GM19043 (cell line): ENCODE measurements around the gene TNRC6C.

Experiments used
- ATAC-seq: cut with Tn5 transposase; IDR thresholded peaks from one replicate; pipeline ENCODE4 v1.9.1; 2021; ENCODE audit warnings: low read depth; ENCODE audit not compliant: unreplicated experiment

Gene TNRC6C

GRCh38 chr17:78006338-78006737 lies 47.8 kb downstream of the TNRC6C start:
- no peak for ATAC-seq

- ATAC-seq, result no peak
These were observed 49.1 kb downstream of the TNRC6C start for GRCh38 chr17:78007647-78008046.

- no peak for ATAC-seq
These were observed 52.3 kb downstream of the TNRC6C start for GRCh38 chr17:78010759-78011158.

- no peak for ATAC-seq
These were observed 53.9 kb downstream of the TNRC6C start for GRCh38 chr17:78012428-78012827.

- ATAC-seq, result no peak
These were observed 55.4 kb downstream of the TNRC6C start for GRCh38 chr17:78013683-78014467.

GRCh38 chr17:78014646-78015045 lies 56.1 kb downstream of the TNRC6C start:
- no peak for ATAC-seq

GRCh38 chr17:78016852-78017251 lies 58.3 kb downstream of the TNRC6C start:
- no peak for ATAC-seq

GRCh38 chr17:78019367-78019975 lies 61.0 kb downstream of the TNRC6C start:
- no peak for ATAC-seq

GRCh38 chr17:78019976-78020716 lies 61.6 kb downstream of the TNRC6C start:
- ATAC-seq, result no peak

GRCh38 chr17:78020717-78021108 lies 62.2 kb downstream of the TNRC6C start:
- no peak for ATAC-seq

- ATAC-seq, result no peak
These were observed 63.9 kb downstream of the TNRC6C start for GRCh38 chr17:78022425-78022824.

GRCh38 chr17:78023042-78023441 lies 64.5 kb downstream of the TNRC6C start:
- ATAC-seq, result no peak

GRCh38 chr17:78026381-78026780 lies 67.9 kb downstream of the TNRC6C start:
- ATAC-seq, result no peak

- no peak for ATAC-seq
These were observed 68.6 kb downstream of the TNRC6C start for GRCh38 chr17:78027121-78027520.

- ATAC-seq, result no peak
These were observed 71.2 kb downstream of the TNRC6C start for GRCh38 chr17:78029697-78030096.

GRCh38 chr17:78031435-78031834 lies 72.9 kb downstream of the TNRC6C start:
- no peak for ATAC-seq

- ATAC-seq, result no peak
These were observed 73.7 kb downstream of the TNRC6C start for GRCh38 chr17:78032166-78032565.

- ATAC-seq, result no peak
These were observed 76.1 kb downstream of the TNRC6C start for GRCh38 chr17:78034429-78035091.

- ATAC-seq, result no peak
These were observed 78.8 kb downstream of the TNRC6C start for GRCh38 chr17:78037280-78037679.

- ATAC-seq, result no peak
These were observed 80.3 kb downstream of the TNRC6C start for GRCh38 chr17:78038748-78039288.

GRCh38 chr17:78039581-78039980 lies 81.1 kb downstream of the TNRC6C start:
- ATAC-seq, result no peak
